ENCODE results near the gene CDH16. TPM values are rescaled to one million over a fixed set of nuclear protein-coding genes. Genes with fewer than 3 reads are reported as not detected.
"Not testable (repeated sequence)": the region's sequence is repeated elsewhere in the genome, so short reads cannot be mapped to it uniquely, and the experiment has no call there.

The CDH16 gene
- total and polyA plus RNA-seq, 9 donors: 0.04 to 1.7 (median 0.11) TPM; not detected in 2

DNA sequence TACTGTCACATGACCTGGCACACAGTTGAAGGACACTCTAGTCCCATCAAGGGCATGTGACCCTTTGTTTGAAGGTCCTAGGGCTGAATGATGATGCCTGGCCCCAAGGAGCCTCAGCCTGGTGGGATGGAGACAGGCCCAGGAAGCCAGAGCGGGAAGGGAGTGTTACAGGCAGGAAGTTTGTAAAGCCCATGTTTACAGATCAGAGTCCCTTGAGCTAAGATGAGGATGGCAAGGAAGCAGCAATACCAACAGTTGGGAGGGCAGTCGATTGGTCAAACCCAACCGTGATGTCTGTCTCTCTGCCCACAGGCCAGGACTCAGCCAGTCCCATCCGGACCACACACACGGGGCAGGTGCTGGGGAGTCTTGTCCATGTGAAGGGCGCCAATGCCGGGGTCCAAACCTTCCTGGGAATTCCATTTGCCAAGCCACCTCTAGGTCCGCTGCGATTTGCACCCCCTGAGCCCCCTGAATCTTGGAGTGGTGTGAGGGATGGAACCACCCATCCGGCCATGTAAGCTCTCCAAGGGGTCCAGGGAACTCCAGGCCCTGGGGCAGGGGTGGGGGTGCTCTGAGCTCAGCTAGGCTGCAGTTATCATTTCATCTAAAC, 19.1 kb upstream of the CDH16 start:
- 92% methylated on average over 9 of the region's 10 CpGs for WGBS (ENCODE audit: insufficient coverage)

DNA sequence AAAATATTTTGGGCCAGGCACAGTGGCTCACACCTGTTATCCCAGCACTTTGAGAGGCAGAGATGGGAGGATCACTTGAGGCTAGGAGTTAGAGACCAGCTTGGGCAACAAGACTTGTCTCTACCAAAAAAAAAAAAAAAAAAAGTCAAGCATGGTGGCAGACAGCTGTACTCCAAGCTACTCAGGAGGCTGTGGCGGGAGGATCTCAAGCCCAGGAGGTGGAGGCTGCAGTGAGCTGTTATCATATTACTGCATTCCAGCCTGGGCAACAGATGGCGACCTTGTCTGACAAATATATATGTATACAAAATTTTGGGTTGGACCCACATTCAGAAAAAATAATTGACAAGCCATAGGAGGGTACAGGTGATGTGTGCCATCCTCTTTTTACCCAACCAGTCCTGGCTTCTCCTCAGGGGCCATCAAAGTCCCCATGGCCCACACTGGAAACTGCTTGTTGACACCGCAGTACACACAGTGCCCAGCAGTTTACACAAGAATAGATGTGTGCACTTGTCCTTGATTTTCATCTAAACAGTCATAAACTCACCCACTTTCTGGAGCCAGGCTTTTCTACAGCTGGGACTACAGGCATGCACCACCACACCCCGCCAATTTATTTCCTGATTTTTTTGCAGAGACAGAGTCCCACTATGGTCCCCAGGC, 18.3 kb upstream of the CDH16 start:
- peaks cover 29% of the 10 kb centered on the region for H3K4me1 ChIP-seq (ENCODE audit: control insufficient read depth, insufficient read depth, low read length)

More for the DNA sequence above, 19.1 kb upstream of the CDH16 start:
- no peaks in the 10 kb centered on the region for H3K27me3 ChIP-seq (ENCODE audit: control insufficient read depth, insufficient read depth, low read length)
- no peak overlapping the region for H3K4me3 ChIP-seq (ENCODE audit: low read length)
- H3K27ac ChIP-seq (ENCODE audit: low read length): no peak overlapping the region
- peaks cover 24% of the 10 kb centered on the region for H3K4me1 ChIP-seq (ENCODE audit: control insufficient read depth, insufficient read depth, low read length)
- no peak for DNase-seq
- no peaks in the 10 kb centered on the region for H3K9me3 ChIP-seq (replicated peaks; ENCODE audit: control insufficient read depth, low read depth, low read length)
- H3K36me3 ChIP-seq (ENCODE audit: control insufficient read depth, insufficient read depth, low read length): peaks cover 57% of the 10 kb centered on the region

DNA sequence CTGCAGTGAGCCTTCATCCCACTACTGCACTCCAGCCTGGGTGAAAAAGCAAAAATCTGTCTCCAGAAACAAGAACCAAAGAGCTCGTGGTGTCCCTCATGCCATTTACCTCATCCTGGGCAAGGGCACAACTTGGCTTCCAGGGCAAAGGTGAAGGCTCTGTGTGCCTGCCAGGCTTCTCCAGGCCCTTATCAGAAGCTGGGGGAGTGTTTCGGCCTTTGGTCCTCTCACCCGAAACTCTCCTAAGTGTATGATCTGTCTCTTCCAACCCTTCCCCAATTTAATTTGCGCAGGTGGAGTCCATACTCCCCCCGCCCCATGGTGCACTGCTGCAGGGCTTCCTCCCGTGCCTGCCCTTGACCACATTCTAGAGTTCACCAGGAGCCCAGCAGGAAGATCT, 17.8 kb upstream of the CDH16 start:
- Histone ChIP-seq H3K36me3 (ENCODE audit: control insufficient read depth, insufficient read depth, low read length) (peaks cover 55% of the 10 kb centered on the region), H3K27ac (ENCODE audit: low read length) (no peak overlapping the region), H3K9me3 (replicated peaks; ENCODE audit: control insufficient read depth, low read depth, low read length) (no peaks in the 10 kb centered on the region), H3K4me3 (ENCODE audit: low read length) (no peak overlapping the region), H3K27me3 (ENCODE audit: control insufficient read depth, insufficient read depth, low read length) (no peaks in the 10 kb centered on the region), H3K4me1 (ENCODE audit: control insufficient read depth, insufficient read depth, low read length) (peaks cover 29% of the 10 kb centered on the region)
- 100% methylated on average over 3 of the region's 6 CpGs for WGBS (ENCODE audit: insufficient coverage)
- DNase-seq: no peak

More for the DNA sequence above, 18.3 kb upstream of the CDH16 start:
- no peaks in the 10 kb centered on the region for H3K9me3 ChIP-seq (replicated peaks; ENCODE audit: control insufficient read depth, low read depth, low read length)
- H3K36me3 ChIP-seq (ENCODE audit: control insufficient read depth, insufficient read depth, low read length): peaks cover 56% of the 10 kb centered on the region
- H3K27ac ChIP-seq (ENCODE audit: low read length): no peak overlapping the region
- H3K4me3 ChIP-seq (ENCODE audit: low read length): no peak overlapping the region
- no peak for DNase-seq
- WGBS (ENCODE audit: insufficient coverage): 96% methylated on average over 2 of the region's 4 CpGs
- H3K27me3 ChIP-seq (ENCODE audit: control insufficient read depth, insufficient read depth, low read length): no peaks in the 10 kb centered on the region

DNA sequence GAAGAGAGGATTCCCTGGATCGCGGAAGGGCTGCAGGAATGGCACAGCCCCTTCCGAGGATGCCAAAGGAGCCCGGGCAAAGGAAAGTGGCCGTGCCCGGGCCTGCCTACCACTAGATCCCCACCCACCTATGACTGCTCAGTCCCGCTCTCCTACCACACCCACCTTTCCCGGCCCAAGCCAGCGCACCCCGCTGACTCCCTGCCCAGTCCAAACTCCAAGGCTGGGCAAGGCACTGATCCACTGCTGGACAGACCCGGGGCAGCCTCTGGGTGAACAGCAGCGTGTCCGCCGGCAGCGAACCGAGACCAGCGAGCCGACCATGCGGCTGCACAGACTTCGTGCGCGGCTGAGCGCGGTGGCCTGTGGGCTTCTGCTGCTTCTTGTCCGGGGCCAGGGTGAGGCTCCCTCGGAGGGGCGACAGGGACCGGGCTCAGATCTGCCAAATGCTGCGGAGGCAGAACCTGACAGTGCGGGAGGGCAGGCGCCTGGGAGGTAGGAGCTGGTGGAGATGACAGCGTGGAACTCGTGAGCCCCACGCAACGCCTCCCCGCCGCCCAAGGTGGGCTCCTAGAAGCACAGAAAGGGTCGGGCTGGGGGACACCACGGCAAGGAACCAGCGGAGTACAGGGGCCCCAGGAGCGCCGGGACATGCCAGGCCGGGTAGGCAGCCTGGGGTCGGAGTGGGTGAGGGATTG, 16.8 kb upstream of the CDH16 start, which contains the start of gene CES2:
CES2 (plus strand) TSS at position 203 of the 698 bp plus-strand sequence; CDS start at position 323, 120 bp downstream.
- H3K27ac ChIP-seq (ENCODE audit: low read length): peak within 1 kb of the TSS; percentile 86
- peaks cover 49% of the 10 kb centered on the region for H3K36me3 ChIP-seq (ENCODE audit: control insufficient read depth, insufficient read depth, low read length)
- H3K4me1 ChIP-seq (ENCODE audit: control insufficient read depth, insufficient read depth, low read length): peaks cover 29% of the 10 kb centered on the region
- H3K9me3 ChIP-seq (replicated peaks; ENCODE audit: control insufficient read depth, low read depth, low read length): no peaks in the 10 kb centered on the region
- DNase-seq: no peak
- H3K4me3 ChIP-seq (ENCODE audit: low read length): peak within 1 kb of the TSS; percentile 96
- no peaks in the 10 kb centered on the region for H3K27me3 ChIP-seq (ENCODE audit: control insufficient read depth, insufficient read depth, low read length)
- 23% methylated on average over 30 of the region's 44 CpGs for WGBS (ENCODE audit: insufficient coverage)

DNA sequence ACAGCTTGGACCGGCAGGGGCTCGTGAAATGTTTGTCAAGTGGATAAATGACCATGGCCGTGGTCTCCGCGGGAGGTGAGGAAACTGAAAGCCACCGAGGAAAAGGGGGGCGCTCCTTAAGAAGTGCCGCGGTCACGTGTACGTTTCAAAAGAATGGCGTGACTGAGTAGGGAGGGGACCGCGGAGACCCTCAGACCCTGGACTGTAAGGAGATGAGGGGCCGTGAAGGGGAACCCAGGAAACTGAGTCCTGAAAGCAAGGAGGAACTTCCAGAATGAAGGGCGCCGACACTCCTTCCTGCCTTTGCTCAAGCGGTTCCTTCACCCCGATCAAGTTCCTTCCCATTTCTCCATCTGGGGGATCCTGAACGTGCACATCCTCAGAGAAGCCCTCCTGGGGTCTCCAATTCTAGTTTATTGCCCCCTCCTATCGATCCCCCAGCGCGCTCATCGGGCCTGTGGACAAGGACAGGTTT, 16.2 kb upstream of the CDH16 start:
- Histone ChIP-seq H3K4me3 (ENCODE audit: low read length) (peak overlapping the region; percentile 96), H3K36me3 (ENCODE audit: control insufficient read depth, insufficient read depth, low read length) (peaks cover 43% of the 10 kb centered on the region), H3K27ac (ENCODE audit: low read length) (peak overlapping the region; percentile 86), H3K4me1 (ENCODE audit: control insufficient read depth, insufficient read depth, low read length) (peaks cover 29% of the 10 kb centered on the region)
- 0% methylated on average over 4 of the region's 24 CpGs for WGBS (ENCODE audit: insufficient coverage)
- not testable (repeated sequence) for H3K27me3 ChIP-seq (ENCODE audit: control insufficient read depth, insufficient read depth, low read length); H3K9me3 ChIP-seq (replicated peaks; ENCODE audit: control insufficient read depth, low read depth, low read length); DNase-seq

DNA sequence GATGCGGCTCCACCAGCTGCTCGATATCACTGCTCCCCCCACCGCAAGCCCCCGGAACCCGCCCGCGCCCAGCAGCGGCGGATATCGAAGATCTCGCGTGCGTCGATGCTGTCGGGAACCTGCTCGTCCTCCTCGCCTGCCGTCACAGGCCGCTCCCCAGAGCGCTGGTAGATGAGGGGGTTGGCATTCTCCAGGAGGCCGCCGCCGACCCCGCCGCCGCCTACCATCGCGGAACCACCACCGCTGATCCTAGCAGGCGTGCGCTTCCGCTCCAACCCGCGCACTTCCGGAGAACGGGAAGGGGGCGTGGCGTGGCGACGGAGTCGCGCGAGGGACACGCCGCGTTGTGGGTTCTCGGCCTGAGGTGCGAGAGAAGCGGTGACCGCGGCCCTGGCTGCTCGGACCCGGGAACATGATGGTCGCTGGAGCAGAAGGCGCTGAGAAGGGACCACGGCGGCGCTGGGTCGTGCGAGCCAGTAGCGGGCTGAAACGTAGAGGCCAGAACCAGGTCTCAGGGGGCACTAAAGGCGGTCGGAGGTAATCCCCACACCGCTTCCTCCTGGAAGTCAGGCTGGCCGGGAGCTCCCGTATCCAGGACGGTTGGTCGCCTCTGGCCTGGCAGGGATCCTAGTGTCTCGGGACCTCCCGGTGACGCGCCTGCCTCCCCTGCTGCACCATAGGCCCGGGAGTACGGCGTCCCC, 15.6 kb upstream of the CDH16 start, which contains the start of gene CIAO2B:
CIAO2B (minus strand) TSS at position 265 of the 701 bp plus-strand sequence; CDS start at position 227, 38 bp downstream.
- WGBS (ENCODE audit: insufficient coverage): under 1% methylated on average over 62 of the region's 76 CpGs
- Histone ChIP-seq H3K27me3 (ENCODE audit: control insufficient read depth, insufficient read depth, low read length) (no peaks in the 10 kb centered on the region), H3K36me3 (ENCODE audit: control insufficient read depth, insufficient read depth, low read length) (peaks cover 37% of the 10 kb centered on the region), H3K27ac (ENCODE audit: low read length) (peak within 1 kb of the TSS; percentile 86), H3K4me1 (ENCODE audit: control insufficient read depth, insufficient read depth, low read length) (peaks cover 29% of the 10 kb centered on the region), H3K4me3 (ENCODE audit: low read length) (peak within 1 kb of the TSS; percentile 96), H3K9me3 (replicated peaks; ENCODE audit: control insufficient read depth, low read depth, low read length) (no peaks in the 10 kb centered on the region)
- peak; percentile 95 for DNase-seq

DNA sequence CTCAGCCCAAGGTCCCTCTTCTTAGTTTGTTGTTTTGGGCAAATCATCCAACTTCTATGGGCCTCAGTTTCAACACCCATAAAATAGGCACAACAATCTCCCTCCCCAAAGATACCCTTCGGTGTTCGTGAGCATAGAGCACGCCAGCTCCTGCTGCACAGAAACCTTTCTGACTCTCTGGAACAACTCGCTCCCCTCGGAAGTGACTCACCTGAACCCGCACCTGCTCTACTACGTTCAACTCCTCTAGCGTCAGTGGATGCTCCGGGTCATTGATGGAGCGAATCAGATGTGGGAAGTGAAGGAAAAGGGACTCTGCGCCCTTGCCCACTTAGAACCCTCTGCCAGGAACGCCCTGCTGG, 15.1 kb upstream of the CDH16 start:
- WGBS (ENCODE audit: insufficient coverage): 3% methylated on average over 6 of the region's 12 CpGs
- H3K27me3 ChIP-seq (ENCODE audit: control insufficient read depth, insufficient read depth, low read length): no peaks in the 10 kb centered on the region
- H3K4me3 ChIP-seq (ENCODE audit: low read length): peak overlapping the region; percentile 96
- H3K27ac ChIP-seq (ENCODE audit: low read length): peak overlapping the region; percentile 86
- H3K36me3 ChIP-seq (ENCODE audit: control insufficient read depth, insufficient read depth, low read length): peaks cover 32% of the 10 kb centered on the region
- no peaks in the 10 kb centered on the region for H3K9me3 ChIP-seq (replicated peaks; ENCODE audit: control insufficient read depth, low read depth, low read length)
- no peak for DNase-seq
- H3K4me1 ChIP-seq (ENCODE audit: control insufficient read depth, insufficient read depth, low read length): peaks cover 30% of the 10 kb centered on the region

DNA sequence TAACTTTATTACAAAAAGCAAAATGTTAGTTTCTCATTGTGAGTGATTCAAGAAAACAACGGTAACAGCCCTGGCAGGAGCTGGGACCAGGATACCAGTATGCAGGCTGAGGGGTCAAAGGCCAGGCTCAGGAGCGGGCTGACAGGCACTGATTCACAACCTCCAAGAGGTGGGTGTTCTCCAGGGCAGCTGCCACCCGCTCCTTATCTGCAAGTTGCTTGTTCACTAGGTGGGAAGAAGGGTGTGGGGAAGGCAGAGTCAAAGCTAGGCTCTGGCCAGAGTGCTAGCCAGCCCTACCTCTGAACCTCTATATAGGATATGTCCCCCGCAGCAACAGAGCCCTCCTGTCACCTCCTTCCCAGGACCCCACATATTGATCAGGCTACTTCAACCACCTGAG, 13.4 kb upstream of the CDH16 start:
- WGBS (ENCODE audit: insufficient coverage): 94% methylated on average over 3 of the region's 4 CpGs

DNA sequence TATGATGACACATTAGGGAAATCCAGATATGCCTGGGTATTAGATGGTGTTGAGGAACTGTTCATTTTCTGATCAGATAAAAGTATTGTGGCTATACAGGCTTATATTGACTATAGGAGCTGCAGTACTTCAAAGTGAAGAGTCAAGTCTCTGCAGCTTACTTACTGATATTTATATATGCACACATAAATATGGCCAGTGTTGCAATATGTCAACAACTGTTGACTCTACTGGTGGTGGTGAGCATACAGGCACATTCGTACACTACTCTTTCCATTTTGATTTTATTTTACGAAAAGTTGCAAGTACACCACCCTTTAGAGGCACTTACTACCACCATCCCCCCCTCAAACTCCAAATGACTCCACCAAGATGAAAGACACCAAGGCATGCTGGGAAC, 13.0 kb upstream of the CDH16 start:
- peaks cover 16% of the 10 kb centered on the region for H3K36me3 ChIP-seq (ENCODE audit: control insufficient read depth, insufficient read depth, low read length)
- H3K27ac ChIP-seq (ENCODE audit: low read length): no peak overlapping the region
- DNase-seq: no peak
- peaks cover 49% of the 10 kb centered on the region for H3K4me1 ChIP-seq (ENCODE audit: control insufficient read depth, insufficient read depth, low read length)
- no peak overlapping the region for H3K4me3 ChIP-seq (ENCODE audit: low read length)
- WGBS (ENCODE audit: insufficient coverage): 92% methylated on average over 2 of the region's 2 CpGs
- peaks cover 7% of the 10 kb centered on the region for H3K27me3 ChIP-seq (ENCODE audit: control insufficient read depth, insufficient read depth, low read length)
- no peaks in the 10 kb centered on the region for H3K9me3 ChIP-seq (replicated peaks; ENCODE audit: control insufficient read depth, low read depth, low read length)

More for the DNA sequence above, 13.4 kb upstream of the CDH16 start:
- DNase-seq: no peak
- Histone ChIP-seq H3K27me3 (ENCODE audit: control insufficient read depth, insufficient read depth, low read length) (peaks cover 3% of the 10 kb centered on the region), H3K36me3 (ENCODE audit: control insufficient read depth, insufficient read depth, low read length) (peaks cover 16% of the 10 kb centered on the region), H3K4me3 (ENCODE audit: low read length) (no peak overlapping the region), H3K4me1 (ENCODE audit: control insufficient read depth, insufficient read depth, low read length) (peaks cover 46% of the 10 kb centered on the region), H3K27ac (ENCODE audit: low read length) (no peak overlapping the region), H3K9me3 (replicated peaks; ENCODE audit: control insufficient read depth, low read depth, low read length) (no peaks in the 10 kb centered on the region)

Measured in muscle of leg (tissue), 11 donors.